ENCODE data around the gene MEX3C.

DNA sequence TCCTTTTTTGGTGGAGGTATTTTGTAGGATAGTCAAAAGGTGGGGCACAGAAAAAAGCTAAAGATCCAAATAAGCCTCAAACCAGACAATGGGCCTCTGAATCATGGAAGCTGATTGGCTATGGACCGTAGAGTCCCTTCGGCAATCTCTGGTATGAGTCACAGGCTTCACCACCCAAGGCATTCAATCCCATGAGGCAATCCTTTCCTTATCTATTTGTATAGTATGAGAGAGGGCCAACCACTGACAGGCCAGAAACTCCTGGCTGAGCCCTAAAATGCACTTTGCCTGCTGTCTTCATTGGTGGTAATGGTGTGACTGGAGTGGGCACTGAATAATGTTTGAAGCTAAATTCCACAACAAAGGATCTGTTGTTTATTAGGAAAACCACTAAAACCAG, 38.7 kb upstream of the MEX3C start:
- TF ChIP-seq, protein P1, sequence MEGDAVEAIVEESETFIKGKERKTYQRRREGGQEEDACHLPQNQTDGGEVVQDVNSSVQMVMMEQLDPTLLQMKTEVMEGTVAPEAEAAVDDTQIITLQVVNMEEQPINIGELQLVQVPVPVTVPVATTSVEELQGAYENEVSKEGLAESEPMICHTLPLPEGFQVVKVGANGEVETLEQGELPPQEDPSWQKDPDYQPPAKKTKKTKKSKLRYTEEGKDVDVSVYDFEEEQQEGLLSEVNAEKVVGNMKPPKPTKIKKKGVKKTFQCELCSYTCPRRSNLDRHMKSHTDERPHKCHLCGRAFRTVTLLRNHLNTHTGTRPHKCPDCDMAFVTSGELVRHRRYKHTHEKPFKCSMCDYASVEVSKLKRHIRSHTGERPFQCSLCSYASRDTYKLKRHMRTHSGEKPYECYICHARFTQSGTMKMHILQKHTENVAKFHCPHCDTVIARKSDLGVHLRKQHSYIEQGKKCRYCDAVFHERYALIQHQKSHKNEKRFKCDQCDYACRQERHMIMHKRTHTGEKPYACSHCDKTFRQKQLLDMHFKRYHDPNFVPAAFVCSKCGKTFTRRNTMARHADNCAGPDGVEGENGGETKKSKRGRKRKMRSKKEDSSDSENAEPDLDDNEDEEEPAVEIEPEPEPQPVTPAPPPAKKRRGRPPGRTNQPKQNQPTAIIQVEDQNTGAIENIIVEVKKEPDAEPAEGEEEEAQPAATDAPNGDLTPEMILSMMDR (IDR thresholded peaks at IDR 0.05): no peak
- TF ChIP-seq POLR2A (IDR thresholded peaks at IDR 0.05): no peak
- no peak for TF ChIP-seq EP300 (IDR thresholded peaks at IDR 0.05)
- no peak for TF ChIP-seq POLR2AphosphoS5 (IDR thresholded peaks at IDR 0.05)

Data from upper lobe of left lung (tissue), 4 donors.